ENCODE data around the gene RGS3. TPM values are rescaled to one million over a fixed set of nuclear protein-coding genes. Genes with fewer than 3 reads are reported as not detected.
"Not testable (repeated sequence)": the region's sequence is repeated elsewhere in the genome, so short reads cannot be mapped to it uniquely, and the experiment has no call there.

Gene RGS3
- total RNA-seq, 1 donor = 77.4 TPM

GRCh38 chr9:113485761-113486115 is 22.2 kb downstream of the RGS3 start:
- no peak overlapping the region for H3K4me3 ChIP-seq (ENCODE audit: insufficient read depth, low read length)
- no peak for DNase-seq (ENCODE audit: insufficient read length, low spot score, missing footprints)
- H3K27me3 ChIP-seq (ENCODE audit: insufficient read depth, low read length) = no peaks in the 10 kb centered on the region
- peak overlapping the region; percentile 35 for H3K4me2 ChIP-seq (ENCODE audit: insufficient read depth, low read length)
- H3K79me2 ChIP-seq (ENCODE audit: insufficient read depth, low read length) = no peaks in the 10 kb centered on the region
- no peak overlapping the region for H2AFZ ChIP-seq (ENCODE audit: low read length)
- no peaks in the 10 kb centered on the region for H3K36me3 ChIP-seq (ENCODE audit: insufficient read depth, low read length)
- peak overlapping the region; percentile 27 for H3K27ac ChIP-seq (ENCODE audit: low read depth, low read length)
- TF ChIP-seq CTCF (IDR thresholded peaks at IDR 0.05; ENCODE audit: extremely low read depth, low read depth, low read length) = no peak
- H4K20me1 ChIP-seq (ENCODE audit: insufficient read depth, low read length) = no peaks in the 10 kb centered on the region
- H3K9me3 ChIP-seq (ENCODE audit: low read depth, low read length) = no peaks in the 10 kb centered on the region
- peaks cover 17% of the 10 kb centered on the region for H3K4me1 ChIP-seq (ENCODE audit: insufficient read depth, low read length)

- Histone ChIP-seq H3K36me3 (ENCODE audit: insufficient read depth, low read length) (no peaks in the 10 kb centered on the region), H2AFZ (ENCODE audit: low read length) (no peak overlapping the region), H3K9me3 (ENCODE audit: low read depth, low read length) (no peaks in the 10 kb centered on the region), H3K27me3 (ENCODE audit: insufficient read depth, low read length) (no peaks in the 10 kb centered on the region), H3K4me1 (ENCODE audit: insufficient read depth, low read length) (peaks cover 17% of the 10 kb centered on the region), H3K27ac (ENCODE audit: low read depth, low read length) (no peak overlapping the region), H3K4me3 (ENCODE audit: insufficient read depth, low read length) (no peak overlapping the region), H3K79me2 (ENCODE audit: insufficient read depth, low read length) (no peaks in the 10 kb centered on the region), H3K4me2 (ENCODE audit: insufficient read depth, low read length) (no peak overlapping the region), H4K20me1 (ENCODE audit: insufficient read depth, low read length) (no peaks in the 10 kb centered on the region)
- DNase-seq (ENCODE audit: insufficient read length, low spot score, missing footprints) = no peak
- TF ChIP-seq CTCF (IDR thresholded peaks at IDR 0.05; ENCODE audit: extremely low read depth, low read depth, low read length) = no peak
Measured at GRCh38 chr9:113486327-113486726, 22.8 kb downstream of the RGS3 start.

GRCh38 chr9:113488071-113488470 is 24.5 kb downstream of the RGS3 start:
- no peaks in the 10 kb centered on the region for H3K79me2 ChIP-seq (ENCODE audit: insufficient read depth, low read length)
- no peaks in the 10 kb centered on the region for H4K20me1 ChIP-seq (ENCODE audit: insufficient read depth, low read length)
- no peak overlapping the region for H3K4me2 ChIP-seq (ENCODE audit: insufficient read depth, low read length)
- no peaks in the 10 kb centered on the region for H3K9me3 ChIP-seq (ENCODE audit: low read depth, low read length)
- no peak overlapping the region for H3K4me3 ChIP-seq (ENCODE audit: insufficient read depth, low read length)
- DNase-seq (ENCODE audit: insufficient read length, low spot score, missing footprints) = no peak
- peaks cover 27% of the 10 kb centered on the region for H3K4me1 ChIP-seq (ENCODE audit: insufficient read depth, low read length)
- H2AFZ ChIP-seq (ENCODE audit: low read length) = peak overlapping the region; percentile 58
- H3K27ac ChIP-seq (ENCODE audit: low read depth, low read length) = no peak overlapping the region
- no peaks in the 10 kb centered on the region for H3K36me3 ChIP-seq (ENCODE audit: insufficient read depth, low read length)
- H3K27me3 ChIP-seq (ENCODE audit: insufficient read depth, low read length) = no peaks in the 10 kb centered on the region
- no peak for TF ChIP-seq CTCF (IDR thresholded peaks at IDR 0.05; ENCODE audit: extremely low read depth, low read depth, low read length)

- Histone ChIP-seq H3K27ac (ENCODE audit: low read depth, low read length) (no peak overlapping the region), H3K4me2 (ENCODE audit: insufficient read depth, low read length) (no peak overlapping the region), H3K36me3 (ENCODE audit: insufficient read depth, low read length) (no peaks in the 10 kb centered on the region), H2AFZ (ENCODE audit: low read length) (peak overlapping the region; percentile 58), H4K20me1 (ENCODE audit: insufficient read depth, low read length) (no peaks in the 10 kb centered on the region), H3K4me1 (ENCODE audit: insufficient read depth, low read length) (peaks cover 27% of the 10 kb centered on the region), H3K27me3 (ENCODE audit: insufficient read depth, low read length) (no peaks in the 10 kb centered on the region), H3K9me3 (ENCODE audit: low read depth, low read length) (no peaks in the 10 kb centered on the region), H3K79me2 (ENCODE audit: insufficient read depth, low read length) (no peaks in the 10 kb centered on the region), H3K4me3 (ENCODE audit: insufficient read depth, low read length) (no peak overlapping the region)
- peak; percentile 89 for DNase-seq (ENCODE audit: insufficient read length, low spot score, missing footprints)
- TF ChIP-seq CTCF (IDR thresholded peaks at IDR 0.05; ENCODE audit: extremely low read depth, low read depth, low read length) = no peak
Measured at GRCh38 chr9:113488490-113488889, 25.0 kb downstream of the RGS3 start.

GRCh38 chr9:113491147-113491546 is 27.6 kb downstream of the RGS3 start:
- H3K27me3 ChIP-seq (ENCODE audit: insufficient read depth, low read length); H3K36me3 ChIP-seq (ENCODE audit: insufficient read depth, low read length); H3K27ac ChIP-seq (ENCODE audit: low read depth, low read length); DNase-seq (ENCODE audit: insufficient read length, low spot score, missing footprints); H4K20me1 ChIP-seq (ENCODE audit: insufficient read depth, low read length); H3K4me2 ChIP-seq (ENCODE audit: insufficient read depth, low read length); H3K79me2 ChIP-seq (ENCODE audit: insufficient read depth, low read length); H3K9me3 ChIP-seq (ENCODE audit: low read depth, low read length); H3K4me3 ChIP-seq (ENCODE audit: insufficient read depth, low read length); H2AFZ ChIP-seq (ENCODE audit: low read length): not testable (repeated sequence)
- peaks cover 12% of the 10 kb centered on the region for H3K4me1 ChIP-seq (ENCODE audit: insufficient read depth, low read length)

Measured in osteoblast (primary cell).